Measurements from ENCODE around the gene UBE2Z. TPM values are rescaled to one million over a fixed set of nuclear protein-coding genes. Genes with fewer than 3 reads are reported as not detected.

UBE2Z gene
- total RNA-seq, 2 donors from 2014 or later, result 28.3 to 47.1 TPM

DNA sequence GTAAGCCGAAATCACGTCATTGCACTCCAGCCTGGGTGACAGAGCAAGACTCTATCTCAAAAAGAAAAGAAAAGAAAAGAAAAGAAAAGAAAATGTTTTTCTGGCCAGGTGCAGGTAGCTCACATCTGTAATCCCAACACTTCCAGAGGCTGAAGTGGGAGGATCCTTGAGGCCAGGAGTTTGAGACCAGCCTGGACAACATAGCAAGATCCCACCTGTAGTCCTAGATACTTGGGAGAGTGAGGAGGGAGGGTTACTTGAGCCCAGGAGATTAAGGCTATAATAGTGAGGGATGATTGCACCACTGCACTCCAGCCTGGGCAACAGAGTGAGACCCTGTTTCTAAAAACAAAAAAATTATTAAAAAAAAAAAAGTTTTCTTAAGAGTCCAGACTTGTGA lies 18.1 kb upstream of the UBE2Z start:
- Histone ChIP-seq H3K36me3 (replicated peaks in 1 of 2; ENCODE audit: insufficient read depth in 1 of 2, low read depth in 2 of 2) (peaks cover 0 to 3% of the 10 kb centered on the region in 2 donors), H3K27ac (no peak overlapping the region), H3K4me3 (no peak overlapping the region), H3K27me3 (no peaks in the 10 kb centered on the region), H3K4me1 (peaks cover 23% of the 10 kb centered on the region), H3K9me3 (no peaks in the 10 kb centered on the region)
- intact Hi-C loops (cut with DNase I), result no loop called here
- 90 to 94% methylated on average over 2 of the region's 2 CpGs for WGBS, 2 donors
- TF ChIP-seq, protein P1, sequence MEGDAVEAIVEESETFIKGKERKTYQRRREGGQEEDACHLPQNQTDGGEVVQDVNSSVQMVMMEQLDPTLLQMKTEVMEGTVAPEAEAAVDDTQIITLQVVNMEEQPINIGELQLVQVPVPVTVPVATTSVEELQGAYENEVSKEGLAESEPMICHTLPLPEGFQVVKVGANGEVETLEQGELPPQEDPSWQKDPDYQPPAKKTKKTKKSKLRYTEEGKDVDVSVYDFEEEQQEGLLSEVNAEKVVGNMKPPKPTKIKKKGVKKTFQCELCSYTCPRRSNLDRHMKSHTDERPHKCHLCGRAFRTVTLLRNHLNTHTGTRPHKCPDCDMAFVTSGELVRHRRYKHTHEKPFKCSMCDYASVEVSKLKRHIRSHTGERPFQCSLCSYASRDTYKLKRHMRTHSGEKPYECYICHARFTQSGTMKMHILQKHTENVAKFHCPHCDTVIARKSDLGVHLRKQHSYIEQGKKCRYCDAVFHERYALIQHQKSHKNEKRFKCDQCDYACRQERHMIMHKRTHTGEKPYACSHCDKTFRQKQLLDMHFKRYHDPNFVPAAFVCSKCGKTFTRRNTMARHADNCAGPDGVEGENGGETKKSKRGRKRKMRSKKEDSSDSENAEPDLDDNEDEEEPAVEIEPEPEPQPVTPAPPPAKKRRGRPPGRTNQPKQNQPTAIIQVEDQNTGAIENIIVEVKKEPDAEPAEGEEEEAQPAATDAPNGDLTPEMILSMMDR (IDR thresholded peaks at IDR 0.05), result no peak
- TF ChIP-seq POLR2A (IDR thresholded peaks at IDR 0.05), result no peak
- no peak for ATAC-seq
- no peak for DNase-seq

DNA sequence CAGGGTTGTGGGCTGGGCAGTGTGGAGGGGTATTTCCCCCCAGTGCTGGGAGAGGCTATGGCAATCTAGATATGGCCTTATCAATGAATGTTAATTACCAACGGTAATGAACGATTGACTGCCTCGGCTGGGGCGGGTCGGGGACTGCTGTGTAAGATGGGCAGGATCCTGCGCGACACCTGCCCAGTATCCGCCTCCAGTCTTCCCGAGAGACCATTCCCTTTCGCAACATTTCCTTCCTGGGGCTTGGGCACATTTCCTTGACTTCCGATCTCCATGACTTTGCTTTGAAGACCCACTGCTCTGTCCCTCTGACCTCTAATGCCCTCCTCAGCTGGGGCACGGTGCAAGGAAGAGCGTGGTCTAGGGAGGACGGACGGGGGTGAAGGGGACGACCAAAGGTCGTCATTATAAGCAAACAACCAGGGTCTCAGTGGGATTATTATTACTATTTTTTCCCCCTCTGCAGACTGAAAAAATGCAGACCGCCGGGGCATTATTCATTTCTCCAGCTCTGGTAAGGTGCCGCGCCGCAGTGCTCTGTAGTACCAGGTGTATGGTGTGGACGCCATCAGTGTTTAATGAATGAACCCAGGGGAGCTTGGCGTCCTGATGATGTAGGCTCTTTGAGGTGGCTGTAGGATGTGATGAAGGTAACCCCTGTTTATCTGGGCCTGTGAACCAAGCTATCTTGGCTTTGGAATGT lies 15.1 kb upstream of the UBE2Z start:
- Histone ChIP-seq H3K4me1 (peaks cover 23% of the 10 kb centered on the region), H3K27ac (peak overlapping the region; percentile 42 to 92 (median 82)), H3K4me3 (peak overlapping the region; percentile 77 to 78), H3K27me3 (no peaks in the 10 kb centered on the region), H3K9me3 (no peaks in the 10 kb centered on the region), H3K36me3 (replicated peaks in 1 of 2; ENCODE audit: insufficient read depth in 1 of 2, low read depth in 2 of 2) (peaks cover 0 to 6% of the 10 kb centered on the region in 2 donors)
- intact Hi-C loops (cut with DNase I), result no loop called here
- 0 to 1% methylated on average over 22 to 24 of the region's 24 CpGs for WGBS, 2 donors
- no peak for TF ChIP-seq POLR2A (IDR thresholded peaks at IDR 0.05)
- TF ChIP-seq, protein P1 (IDR thresholded peaks at IDR 0.05), result no peak
- ATAC-seq (no peak), DNase-seq (no peak)

DNA sequence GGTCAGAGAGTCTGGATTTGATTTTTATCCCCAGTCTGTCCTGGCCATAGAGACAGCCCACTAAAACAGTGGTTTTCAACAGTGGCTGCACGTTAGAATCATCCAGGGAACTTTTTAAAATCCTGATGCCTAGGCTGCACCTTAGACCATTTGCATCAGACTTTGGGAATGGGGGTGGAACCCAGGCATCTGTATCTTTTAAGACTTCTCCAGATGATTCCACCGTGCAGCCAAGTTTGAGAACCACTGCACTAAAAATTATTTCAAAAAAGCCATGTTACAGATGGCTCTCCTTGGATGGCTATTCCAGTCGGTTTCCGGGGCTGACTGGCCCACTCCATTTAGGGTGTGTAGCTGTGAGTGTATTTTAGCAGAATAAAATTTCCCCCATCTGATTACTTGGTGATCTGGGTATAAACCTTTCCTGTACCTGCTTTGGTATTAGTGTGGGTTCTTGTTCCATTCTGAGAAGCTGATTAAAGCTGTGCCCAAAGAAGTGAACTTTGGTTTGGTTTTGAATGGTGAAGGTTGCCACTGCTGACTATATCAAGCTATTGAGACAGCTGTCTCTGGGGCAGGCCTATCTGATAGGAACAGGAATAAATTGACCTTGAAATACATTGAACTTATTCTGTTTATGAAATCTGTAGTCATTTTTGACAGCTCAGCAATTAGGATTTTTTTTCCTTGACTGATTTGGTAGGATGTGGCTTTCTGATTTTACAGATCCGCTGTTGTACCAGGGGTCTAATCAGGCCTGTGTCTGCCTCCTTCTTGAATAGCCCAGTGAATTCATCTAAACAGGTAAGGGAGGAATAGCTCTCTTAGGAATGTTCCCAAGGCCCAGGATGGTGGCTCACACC lies 14.3 kb upstream of the UBE2Z start:
- TF ChIP-seq, protein P1 (IDR thresholded peaks at IDR 0.05), result no peak
- no peak for TF ChIP-seq POLR2A (IDR thresholded peaks at IDR 0.05)
- intact Hi-C loops (cut with DNase I), result no loop called here
- H3K9me3 ChIP-seq, result no peaks in the 10 kb centered on the region
- no peaks in the 10 kb centered on the region for H3K27me3 ChIP-seq
- peaks cover 23% of the 10 kb centered on the region for H3K4me1 ChIP-seq
- ATAC-seq (no peak), DNase-seq (no peak)
- peak overlapping the region in 1 of 2 donors; percentile 78 for H3K4me3 ChIP-seq
- WGBS, 2 donors, result 46 to 58% methylated on average over 5 of the region's 5 CpGs
- H3K27ac ChIP-seq, result no peak overlapping the region
- peaks cover 0 to 6% of the 10 kb centered on the region in 2 donors for H3K36me3 ChIP-seq (replicated peaks in 1 of 2; ENCODE audit: insufficient read depth in 1 of 2, low read depth in 2 of 2)

DNA sequence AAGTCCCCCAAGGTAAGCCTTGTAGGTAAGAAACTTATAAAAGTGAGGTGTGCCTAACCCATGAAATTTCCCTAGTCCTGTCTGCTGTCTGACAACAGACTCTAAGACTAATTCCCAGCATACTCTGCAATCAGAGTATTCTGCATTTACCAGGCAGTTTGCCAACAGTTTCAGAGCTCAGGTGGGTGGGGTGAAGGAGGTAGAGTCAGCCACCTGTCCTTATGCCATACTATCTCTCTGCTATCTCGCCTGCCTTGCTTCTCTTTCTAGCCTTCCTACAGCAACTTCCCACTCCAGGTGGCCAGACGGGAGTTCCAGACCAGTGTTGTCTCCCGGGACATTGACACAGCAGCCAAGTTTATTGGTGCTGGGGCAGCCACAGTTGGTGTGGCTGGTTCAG lies 13.3 kb upstream of the UBE2Z start:
- H3K4me1 ChIP-seq, result peaks cover 23% of the 10 kb centered on the region
- intact Hi-C loops (cut with DNase I), result no loop called here
- H3K27ac ChIP-seq, result no peak overlapping the region
- no peak for ATAC-seq
- 67 to 69% methylated on average over 2 to 3 of the region's 3 CpGs for WGBS, 2 donors
- H3K4me3 ChIP-seq, result no peak overlapping the region
- no peaks in the 10 kb centered on the region for H3K27me3 ChIP-seq
- peaks cover 0 to 6% of the 10 kb centered on the region in 2 donors for H3K36me3 ChIP-seq (replicated peaks in 1 of 2; ENCODE audit: insufficient read depth in 1 of 2, low read depth in 2 of 2)
- TF ChIP-seq, protein P1 (IDR thresholded peaks at IDR 0.05), result no peak
- TF ChIP-seq POLR2A (IDR thresholded peaks at IDR 0.05), result no peak
- DNase-seq, result no peak
- H3K9me3 ChIP-seq, result no peaks in the 10 kb centered on the region

Data from body of pancreas (tissue), 4 donors.